Pancreas (tissue), 10 donors: ENCODE results near the gene USP26. TPM values are rescaled to one million over a fixed set of nuclear protein-coding genes. Genes with fewer than 3 reads are reported as not detected.

Source experiments
- ATAC-seq, 4 donors: fragments of 200-7000 bp; cut with Tn5 transposase; one replicate each; pipeline versions ENCODE4 v1.8.0 to v1.9.1; 2020; ENCODE audit warnings: mild to moderate bottlenecking in 4 of 4, moderate library complexity in 4 of 4
- DNase-seq, 6 donors: peaks; one replicate each; pipeline ENCODE4 v3.0.0-alpha.2; 2020
- FAIRE-seq: peaks from 2 replicates; lab custom pipeline; 2012; peaks lifted over from hg19 to GRCh38; lab: Jason Lieb, UNC
- H3K27ac ChIP-seq, 4 donors: fragments of 200-600 bp; sonication (generic); 1 replicate in 3 of 4; 2 replicates in 1 of 4; pipeline versions ENCODE4 v1.5.0 to v1.8.0; 2020
- H3K27me3 ChIP-seq, 4 donors: fragments of 200-600 bp; one replicate each; pipeline ENCODE4 v1.8.0; 2021
- H3K36me3 ChIP-seq, 3 donors: fragments of 200-600 bp; sonication (generic) in 1 of 3; one replicate each; pipeline versions ENCODE4 v1.5.0 to v1.8.0; 2020 to 2021
- H3K4me1 ChIP-seq, 3 donors: fragments of 200-600 bp; one replicate each; pipeline ENCODE4 v1.8.0; 2021
- H3K4me3 ChIP-seq, 4 donors: fragments of 200-600 bp; sonication (generic) in 2 of 4; one replicate each; pipeline versions ENCODE4 v1.5.0 to v1.8.0; 2020 to 2021
- H3K9me3 ChIP-seq, 4 donors: fragments of 200-600 bp; one replicate each; pipeline ENCODE4 v1.8.0; 2021
- WGBS, 2 donors: extraction: QIAGEN DNeasy Blood & Tissue Kit; methylation state at CpG; one replicate each; pipeline ENCODE4 v1.1.7; 2013; 5-methylcytosine and 5-hydroxymethylcytosine counted together
- intact Hi-C, 3 donors: fragments of 100-400 bp; cut with DNase I; formaldehyde crosslinking; loops; one replicate each; pipeline versions ENCODE4 v1.11.1 to v1.14.2; 2022
- polyA plus RNA-seq, 2 donors: library from polyadenylated mRNA; stranded (reverse); fragments of 200-250 nt; gene quantifications; one replicate each; pipeline ENCODE4 v1.2.3, GENCODE V29; 2013
- total RNA-seq, 6 donors: library from RNA; stranded (reverse); fragmentation: NEBNext Ultra II Directional in 4 of 6; extraction: Animal tissue kit (Norgen Biotek cat#: 25700) in 4 of 6; gene quantifications; one replicate each; pipeline versions ENCODE4 v1.2.1 to v1.2.4, GENCODE V29; 2021 to 2023
- TF ChIP-seq, protein P1 (sequence below), 4 donors: fragments of 200-600 bp; sonication (generic) in 3 of 4; IDR thresholded peaks; one replicate each; pipeline versions ENCODE4 v1.5.0 to v1.8.0; 2021; ENCODE audit warnings: antibody characterized with exemption in 4 of 4
- donor health status: healthy with polysubstance abuse.
- donor health status: DM: no; HTN: no; CAD: no; lungs with moderate emphysema.
- donor health status: DM: no; HTN: no; CAD: no.
- donor health status: control.
- donor health status: control.
- donor health status: Bipolar disorder and iron deficiency.
- donor health status: DM: yes; HTN: yes; CAD: no.
- donor health status: DM: no; HTN: no; CAD: no.
- donor health status: DM: no; HTN: no; CAD: no.
- donor health status: DM: yes; HTN: yes; CAD: no.

USP26 gene, protein sequence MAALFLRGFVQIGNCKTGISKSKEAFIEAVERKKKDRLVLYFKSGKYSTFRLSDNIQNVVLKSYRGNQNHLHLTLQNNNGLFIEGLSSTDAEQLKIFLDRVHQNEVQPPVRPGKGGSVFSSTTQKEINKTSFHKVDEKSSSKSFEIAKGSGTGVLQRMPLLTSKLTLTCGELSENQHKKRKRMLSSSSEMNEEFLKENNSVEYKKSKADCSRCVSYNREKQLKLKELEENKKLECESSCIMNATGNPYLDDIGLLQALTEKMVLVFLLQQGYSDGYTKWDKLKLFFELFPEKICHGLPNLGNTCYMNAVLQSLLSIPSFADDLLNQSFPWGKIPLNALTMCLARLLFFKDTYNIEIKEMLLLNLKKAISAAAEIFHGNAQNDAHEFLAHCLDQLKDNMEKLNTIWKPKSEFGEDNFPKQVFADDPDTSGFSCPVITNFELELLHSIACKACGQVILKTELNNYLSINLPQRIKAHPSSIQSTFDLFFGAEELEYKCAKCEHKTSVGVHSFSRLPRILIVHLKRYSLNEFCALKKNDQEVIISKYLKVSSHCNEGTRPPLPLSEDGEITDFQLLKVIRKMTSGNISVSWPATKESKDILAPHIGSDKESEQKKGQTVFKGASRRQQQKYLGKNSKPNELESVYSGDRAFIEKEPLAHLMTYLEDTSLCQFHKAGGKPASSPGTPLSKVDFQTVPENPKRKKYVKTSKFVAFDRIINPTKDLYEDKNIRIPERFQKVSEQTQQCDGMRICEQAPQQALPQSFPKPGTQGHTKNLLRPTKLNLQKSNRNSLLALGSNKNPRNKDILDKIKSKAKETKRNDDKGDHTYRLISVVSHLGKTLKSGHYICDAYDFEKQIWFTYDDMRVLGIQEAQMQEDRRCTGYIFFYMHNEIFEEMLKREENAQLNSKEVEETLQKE
- total RNA-seq (not detected), polyA plus RNA-seq (not detected)

DNA sequence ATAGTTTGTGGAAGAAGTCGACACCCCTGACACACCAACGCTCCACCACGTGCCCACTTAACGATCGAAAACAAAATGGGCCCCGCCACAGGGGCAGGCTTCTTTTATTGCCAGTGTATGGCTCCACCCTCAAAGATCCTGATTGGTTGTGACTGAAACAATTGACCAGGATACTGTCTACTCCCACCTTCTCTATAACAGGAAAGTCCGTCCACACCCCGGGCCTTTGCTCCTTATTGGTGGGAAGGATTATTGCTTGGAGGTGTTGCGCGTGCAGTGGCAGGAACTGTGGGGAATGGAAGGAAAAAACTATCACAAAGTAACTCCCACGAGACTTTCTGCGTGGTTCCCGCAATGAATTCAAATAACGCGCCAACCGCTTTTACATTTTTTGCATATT is at the start of gene USP26:
USP26 (minus strand) TSS at position 79 of the 400 bp plus-strand sequence. CDS start 68,889 bp downstream, outside the sequence.
- FAIRE-seq (no peak), DNase-seq (no peak), ATAC-seq (no peak)
- intact Hi-C loops: no loop called here
- H3K27me3 ChIP-seq: peaks cover 0 to 7% (median 0%) of the 10 kb centered on the region in 4 donors
- no peaks in the 10 kb centered on the region for H3K4me1 ChIP-seq
- H3K9me3 ChIP-seq: no peaks in the 10 kb centered on the region
- TF ChIP-seq, protein P1, sequence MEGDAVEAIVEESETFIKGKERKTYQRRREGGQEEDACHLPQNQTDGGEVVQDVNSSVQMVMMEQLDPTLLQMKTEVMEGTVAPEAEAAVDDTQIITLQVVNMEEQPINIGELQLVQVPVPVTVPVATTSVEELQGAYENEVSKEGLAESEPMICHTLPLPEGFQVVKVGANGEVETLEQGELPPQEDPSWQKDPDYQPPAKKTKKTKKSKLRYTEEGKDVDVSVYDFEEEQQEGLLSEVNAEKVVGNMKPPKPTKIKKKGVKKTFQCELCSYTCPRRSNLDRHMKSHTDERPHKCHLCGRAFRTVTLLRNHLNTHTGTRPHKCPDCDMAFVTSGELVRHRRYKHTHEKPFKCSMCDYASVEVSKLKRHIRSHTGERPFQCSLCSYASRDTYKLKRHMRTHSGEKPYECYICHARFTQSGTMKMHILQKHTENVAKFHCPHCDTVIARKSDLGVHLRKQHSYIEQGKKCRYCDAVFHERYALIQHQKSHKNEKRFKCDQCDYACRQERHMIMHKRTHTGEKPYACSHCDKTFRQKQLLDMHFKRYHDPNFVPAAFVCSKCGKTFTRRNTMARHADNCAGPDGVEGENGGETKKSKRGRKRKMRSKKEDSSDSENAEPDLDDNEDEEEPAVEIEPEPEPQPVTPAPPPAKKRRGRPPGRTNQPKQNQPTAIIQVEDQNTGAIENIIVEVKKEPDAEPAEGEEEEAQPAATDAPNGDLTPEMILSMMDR (IDR thresholded peaks at IDR 0.05): no peak
- H3K27ac ChIP-seq: no peak within 1 kb of the TSS
- H3K4me3 ChIP-seq: no peak within 1 kb of the TSS
- WGBS, 2 donors: 88 to 96% methylated on average over 16 of the region's 16 CpGs
- H3K36me3 ChIP-seq: no peaks in the 10 kb centered on the region

DNA sequence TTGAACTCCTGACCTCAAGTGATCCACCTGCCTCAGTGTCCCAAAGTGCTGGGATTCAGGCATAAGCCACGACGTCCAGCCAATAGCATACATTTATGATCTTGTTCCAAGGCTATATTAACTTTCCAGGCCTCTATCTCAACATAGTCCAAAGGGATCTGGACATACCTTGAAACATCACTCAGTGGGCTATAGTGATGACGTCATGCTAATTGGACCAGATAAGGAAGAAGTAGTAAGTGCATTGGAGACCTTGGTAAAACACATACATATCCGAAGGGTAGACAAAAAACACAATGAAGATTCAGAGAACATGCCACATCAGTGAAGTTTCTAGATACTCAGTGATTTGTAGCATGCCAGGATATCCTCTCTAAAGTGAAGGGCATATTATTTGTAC is 37.4 kb upstream of the USP26 start:
- intact Hi-C loops: no loop called here
- Histone ChIP-seq H3K27ac (no peak overlapping the region), H3K36me3 (no peaks in the 10 kb centered on the region), H3K9me3 (no peaks in the 10 kb centered on the region), H3K27me3 (peaks cover 0 to 10% (median 0%) of the 10 kb centered on the region in 4 donors), H3K4me1 (no peaks in the 10 kb centered on the region), H3K4me3 (no peak overlapping the region)
- ATAC-seq: no peak
- TF ChIP-seq, protein P1 (IDR thresholded peaks at IDR 0.05): no peak
- WGBS, 2 donors: 55 to 67% methylated on average over 4 of the region's 4 CpGs
- DNase-seq: no peak
- FAIRE-seq: no peak

DNA sequence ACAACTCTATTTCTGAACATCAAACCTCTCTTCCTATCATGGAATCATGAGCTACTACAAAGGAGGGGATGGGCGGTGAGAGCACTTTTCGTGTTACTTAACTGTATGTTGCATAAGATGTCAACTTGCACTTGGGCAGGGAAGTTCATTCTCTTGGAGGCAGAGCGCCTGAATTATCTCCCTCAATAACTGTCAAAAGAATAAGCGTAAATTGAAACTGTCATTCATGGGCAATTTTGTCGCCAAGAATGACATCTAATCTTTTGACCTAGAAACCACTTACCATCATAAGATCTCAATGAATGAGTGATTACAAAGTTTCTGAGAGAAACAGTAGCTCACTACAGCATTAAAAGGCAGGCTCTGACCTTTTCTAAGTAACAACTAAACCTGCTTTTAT is 23.5 kb upstream of the USP26 start:
- H3K9me3 ChIP-seq: no peaks in the 10 kb centered on the region
- DNase-seq: no peak
- WGBS, 2 donors: 58 to 82% methylated on average over 5 of the region's 5 CpGs
- no peaks in the 10 kb centered on the region for H3K36me3 ChIP-seq
- no peaks in the 10 kb centered on the region for H3K4me1 ChIP-seq
- no peak overlapping the region for H3K4me3 ChIP-seq
- ATAC-seq: no peak
- no peak overlapping the region for H3K27ac ChIP-seq
- TF ChIP-seq, protein P1 (IDR thresholded peaks at IDR 0.05): no peak
- intact Hi-C loops: no loop called here
- peaks cover 0 to 3% (median 0%) of the 10 kb centered on the region in 4 donors for H3K27me3 ChIP-seq
- no peak for FAIRE-seq

DNA sequence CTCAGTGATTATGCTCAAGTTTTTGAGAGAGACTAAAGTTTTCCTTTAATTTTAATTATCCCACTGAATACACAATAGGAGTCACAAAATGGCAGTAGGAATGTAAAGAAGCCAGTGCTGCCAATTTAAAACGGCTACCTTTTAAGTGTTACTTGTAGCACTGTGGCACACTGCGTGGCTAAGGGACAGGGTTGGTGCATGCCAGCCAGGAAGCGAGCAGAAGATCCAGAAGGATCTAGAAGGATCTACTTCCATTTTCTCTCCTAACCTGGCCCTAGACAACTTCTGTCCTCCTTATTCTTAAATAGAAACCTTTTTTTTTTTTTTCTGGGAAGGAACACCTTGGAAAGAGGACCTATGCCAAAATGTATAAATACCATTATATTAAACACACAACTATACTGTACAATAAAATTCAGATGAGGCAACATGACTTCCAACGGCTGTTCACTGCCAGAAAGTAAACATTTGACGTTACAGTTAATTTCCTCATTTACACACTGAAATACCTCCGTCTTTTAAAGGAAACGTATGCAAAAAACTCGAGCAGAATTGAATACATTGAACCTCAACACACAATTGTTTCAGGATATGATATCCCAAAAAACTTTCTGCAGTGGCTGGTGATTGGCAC is 2.7 kb downstream of the USP26 start:
- ATAC-seq: no peak
- H3K9me3 ChIP-seq: no peaks in the 10 kb centered on the region
- TF ChIP-seq, protein P1 (IDR thresholded peaks at IDR 0.05): no peak
- no peak overlapping the region for H3K27ac ChIP-seq
- no peak for DNase-seq
- H3K36me3 ChIP-seq: no peaks in the 10 kb centered on the region
- intact Hi-C loops: no loop called here
- H3K4me3 ChIP-seq: no peak overlapping the region
- H3K4me1 ChIP-seq: no peaks in the 10 kb centered on the region
- peaks cover 0 to 7% (median 0%) of the 10 kb centered on the region in 4 donors for H3K27me3 ChIP-seq
- WGBS, 2 donors: 57 to 60% methylated on average over 8 of the region's 8 CpGs
- peak; percentile 69 for FAIRE-seq
